KMS-11 (cell line): ENCODE measurements around the gene TMIGD3.
A peak's percentile ranks its signal among the peaks of the same experiment; 100 is the strongest.

Experiments used
- H2AFZ ChIP-seq: fragments of 200-600 bp; sonication (generic); 2 replicates; pipeline ENCODE4 v1.6.1; 2016; ENCODE audit warnings: antibody characterized with exemption, mixed run types, low read depth
- H3K27ac ChIP-seq: fragments of 200-600 bp; sonication (generic); 2 replicates; pipeline ENCODE4 v1.6.1; 2016; ENCODE audit warnings: mild to moderate bottlenecking, mixed run types
- H3K27me3 ChIP-seq: fragments of 200-600 bp; sonication (generic); 2 replicates; pipeline ENCODE4 v1.6.1; 2017; ENCODE audit warnings: mild to moderate bottlenecking, low read depth, mixed run types, moderate library complexity; ENCODE audit not compliant: insufficient read depth
- H3K36me3 ChIP-seq: fragments of 200-600 bp; sonication (generic); 2 replicates; pipeline ENCODE4 v1.6.1; 2017; ENCODE audit warnings: mild to moderate bottlenecking, mixed run types; ENCODE audit not compliant: insufficient read depth
- H3K4me1 ChIP-seq: fragments of 200-600 bp; sonication (generic); 2 replicates; pipeline ENCODE4 v1.6.1; 2016; ENCODE audit warnings: mild to moderate bottlenecking, low read depth, mixed run types; ENCODE audit not compliant: poor library complexity, severe bottlenecking
- H3K4me2 ChIP-seq: fragments of 200-600 bp; sonication (generic); 2 replicates; pipeline ENCODE4 v1.7.0; 2016; ENCODE audit warnings: mild to moderate bottlenecking, mixed run types
- H3K4me3 ChIP-seq: fragments of 200-600 bp; sonication (generic); IDR thresholded peaks from 2 replicates; pipeline ENCODE4 v1.6.1; 2017; ENCODE audit warnings: low read depth, low read length, mixed read lengths; ENCODE audit not compliant: insufficient read depth
- H3K79me2 ChIP-seq: fragments of 200-600 bp; sonication (generic); 2 replicates; pipeline ENCODE4 v1.6.1; 2016; ENCODE audit warnings: low read depth, mixed run types; ENCODE audit not compliant: insufficient read depth
- H3K9ac ChIP-seq: fragments of 200-600 bp; sonication (generic); 2 replicates; pipeline ENCODE4 v1.6.1; 2016; ENCODE audit warnings: mild to moderate bottlenecking, mixed run types
- H4K20me1 ChIP-seq: fragments of 200-600 bp; sonication (generic); 2 replicates; pipeline ENCODE4 v1.6.1; 2016; ENCODE audit warnings: mild to moderate bottlenecking, mixed run types; ENCODE audit not compliant: insufficient read depth
- CTCF ChIP-seq: fragments of 200-600 bp; sonication (generic); conservative IDR thresholded peaks from 2 replicates; pipeline ENCODE4 v1.6.1; 2017; ENCODE audit warnings: low read depth, mild to moderate bottlenecking, antibody characterized with exemption, low read length, moderate library complexity, mixed read lengths

TMIGD3 gene

GRCh38 chr1:111480674-111481073 lies 22.8 kb downstream of the TMIGD3 start:
- Histone ChIP-seq H2AFZ (no peak overlapping the region), H3K27me3 (peaks cover 22% of the 10 kb centered on the region; the same call in 1 of the 2 replicates), H4K20me1 (no peaks in the 10 kb centered on the region), H3K36me3 (no peaks in the 10 kb centered on the region), H3K4me2 (no peak overlapping the region), H3K27ac (no peak overlapping the region), H3K4me3 (no peak overlapping the region), H3K4me1 (peaks cover 28% of the 10 kb centered on the region), H3K79me2 (no peaks in the 10 kb centered on the region), H3K9ac (no peak overlapping the region)
- TF ChIP-seq CTCF = no peak

- Histone ChIP-seq H3K4me2 (peak overlapping the region; percentile 40), H3K4me1 (peaks cover 28% of the 10 kb centered on the region), H3K36me3 (no peaks in the 10 kb centered on the region), H3K79me2 (no peaks in the 10 kb centered on the region), H3K4me3 (no peak overlapping the region), H3K27me3 (peaks cover 24% of the 10 kb centered on the region; the same call in 1 of the 2 replicates), H3K9ac (no peak overlapping the region), H2AFZ (no peak overlapping the region), H4K20me1 (no peaks in the 10 kb centered on the region), H3K27ac (no peak overlapping the region)
- no peak for TF ChIP-seq CTCF
Observed at GRCh38 chr1:111476761-111477309, 26.6 kb downstream of the TMIGD3 start.

- Histone ChIP-seq H3K36me3 (no peaks in the 10 kb centered on the region), H2AFZ (no peak overlapping the region), H3K79me2 (no peaks in the 10 kb centered on the region), H3K4me2 (no peak overlapping the region; the same call in 1 of the 2 replicates), H3K27ac (no peak overlapping the region), H3K4me3 (no peak overlapping the region), H3K9ac (no peak overlapping the region), H4K20me1 (no peaks in the 10 kb centered on the region), H3K27me3 (peaks cover 24% of the 10 kb centered on the region; the same call in 1 of the 2 replicates), H3K4me1 (peaks cover 26% of the 10 kb centered on the region)
- TF ChIP-seq CTCF = no peak
Observed at GRCh38 chr1:111476214-111476613, 27.2 kb downstream of the TMIGD3 start.

- H4K20me1 ChIP-seq = no peaks in the 10 kb centered on the region
- no peak overlapping the region for H2AFZ ChIP-seq
- H3K4me2 ChIP-seq = no peak overlapping the region
- H3K79me2 ChIP-seq = no peaks in the 10 kb centered on the region
- peaks cover 26% of the 10 kb centered on the region for H3K4me1 ChIP-seq
- H3K4me3 ChIP-seq = no peak overlapping the region
- no peaks in the 10 kb centered on the region for H3K36me3 ChIP-seq
- H3K27ac ChIP-seq = no peak overlapping the region
- no peak overlapping the region for H3K9ac ChIP-seq
- TF ChIP-seq CTCF = no peak
- peaks cover 24% of the 10 kb centered on the region; the same call in 1 of the 2 replicates for H3K27me3 ChIP-seq
Observed at GRCh38 chr1:111475701-111476100, 27.7 kb downstream of the TMIGD3 start.
